Superior temporal gyrus (tissue), 1 donor: ENCODE results near the gene KCNQ1OT1.

Source experiments
- DNase-seq: peaks from one replicate; pipeline ENCODE4 v3.0.0-alpha.2; 2016; ENCODE audit errors: extremely low spot score

Gene KCNQ1OT1

DNA sequence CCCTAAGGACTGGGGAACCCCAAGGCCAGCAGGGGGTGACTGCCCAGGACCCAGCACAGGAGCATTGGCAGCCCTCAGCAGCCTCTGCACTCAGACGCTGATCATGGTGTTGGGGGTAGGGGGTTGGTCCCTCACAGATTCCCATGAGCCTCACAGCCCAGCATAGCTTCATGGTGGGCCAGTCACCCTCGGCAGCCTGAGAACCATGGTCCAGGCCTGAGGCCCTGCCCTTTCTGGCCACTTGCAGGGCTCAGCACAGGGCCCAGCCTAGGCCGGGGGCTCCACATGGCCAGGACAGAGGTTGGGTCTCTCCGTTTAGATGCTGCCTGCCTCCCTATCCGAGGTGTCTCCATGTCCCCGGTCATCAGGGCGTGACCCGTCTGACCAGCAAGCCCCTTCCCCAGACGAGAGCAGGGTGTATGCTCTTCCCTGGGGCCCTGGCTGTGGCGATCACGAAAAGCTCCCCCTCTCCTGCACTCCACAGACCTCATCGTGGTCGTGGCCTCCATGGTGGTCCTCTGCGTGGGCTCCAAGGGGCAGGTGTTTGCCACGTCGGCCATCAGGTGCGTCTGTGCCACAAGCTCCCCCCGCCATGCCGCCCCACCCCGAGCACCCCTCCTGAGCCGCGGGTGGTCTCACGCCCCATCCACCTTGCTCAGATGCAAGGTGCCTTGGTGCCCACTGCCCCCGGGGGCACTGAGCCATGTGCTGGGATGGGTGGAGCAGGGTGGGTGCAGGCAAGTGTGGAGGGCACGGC lies 128.8 kb downstream of the KCNQ1OT1 start:
- no peak for DNase-seq

DNA sequence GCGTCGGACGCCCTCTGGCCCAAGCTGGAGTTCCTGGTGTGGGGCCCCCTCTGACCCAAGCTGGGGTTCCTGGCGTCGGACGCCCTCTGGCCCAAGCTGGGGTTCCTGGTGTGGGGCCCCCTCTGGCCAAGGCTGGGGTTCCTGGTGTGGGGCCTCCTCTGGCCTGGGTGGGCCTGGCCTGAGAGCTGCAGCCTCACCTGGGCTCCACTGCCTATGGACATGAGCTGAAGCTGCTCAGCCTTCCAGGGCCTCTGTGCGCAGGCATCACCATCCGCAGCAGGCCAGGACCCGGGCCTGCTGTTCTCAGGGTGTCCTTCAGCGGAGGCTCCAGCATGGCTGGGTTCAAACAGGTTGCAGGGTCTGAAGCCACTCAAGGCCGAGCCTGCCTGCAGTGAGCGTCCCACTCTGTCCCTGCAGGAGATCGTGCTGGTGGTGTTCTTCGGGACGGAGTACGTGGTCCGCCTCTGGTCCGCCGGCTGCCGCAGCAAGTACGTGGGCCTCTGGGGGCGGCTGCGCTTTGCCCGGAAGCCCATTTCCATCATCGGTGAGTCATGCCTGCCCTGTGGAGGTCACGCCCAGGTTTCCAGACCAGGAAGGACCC lies 129.5 kb downstream of the KCNQ1OT1 start:
- no peak for DNase-seq

DNA sequence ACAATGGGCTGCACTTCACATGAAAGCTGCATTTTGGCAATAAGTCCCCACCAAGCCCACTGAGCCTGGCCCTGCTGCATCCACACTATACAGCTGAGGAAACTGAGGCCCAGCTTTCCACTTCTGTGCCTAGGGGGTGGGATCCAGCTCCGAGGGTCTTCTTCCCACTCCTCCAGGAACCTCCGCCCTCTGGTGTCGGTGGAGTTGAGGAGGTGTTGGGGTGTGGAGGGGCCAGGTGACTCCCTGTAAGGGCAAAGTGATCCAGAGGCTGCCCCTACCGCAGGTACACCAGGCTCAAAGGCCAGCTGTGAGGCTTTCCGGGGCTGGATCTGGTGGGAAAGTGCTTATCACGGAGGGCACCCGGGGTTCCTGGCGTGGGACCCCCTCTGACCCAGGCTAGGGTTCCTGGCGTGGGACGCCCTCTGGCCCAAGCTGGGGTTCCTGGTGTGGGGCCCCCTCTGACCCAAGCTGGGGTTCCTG lies 130.0 kb downstream of the KCNQ1OT1 start:
- DNase-seq = no peak

DNA sequence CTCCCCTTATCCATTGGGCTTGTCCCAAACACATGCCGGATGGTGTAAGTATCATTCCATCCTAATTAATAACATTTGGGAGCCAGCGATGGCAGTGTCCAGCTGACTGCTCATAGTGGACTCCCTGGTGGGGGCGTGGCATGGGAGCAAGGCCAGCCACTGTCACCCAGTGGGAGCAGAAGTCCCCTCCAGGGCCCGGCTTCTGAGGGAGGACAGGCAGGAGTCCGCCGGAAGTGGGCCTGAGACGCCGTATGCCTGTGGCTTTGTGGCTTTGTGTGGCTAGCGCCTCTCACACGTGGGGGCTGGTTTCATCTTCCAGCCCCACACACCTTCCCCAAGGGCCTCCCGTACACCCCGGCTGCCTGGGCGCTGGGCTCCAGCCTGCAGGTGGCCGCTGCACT lies 130.5 kb downstream of the KCNQ1OT1 start:
- no peak for DNase-seq

DNA sequence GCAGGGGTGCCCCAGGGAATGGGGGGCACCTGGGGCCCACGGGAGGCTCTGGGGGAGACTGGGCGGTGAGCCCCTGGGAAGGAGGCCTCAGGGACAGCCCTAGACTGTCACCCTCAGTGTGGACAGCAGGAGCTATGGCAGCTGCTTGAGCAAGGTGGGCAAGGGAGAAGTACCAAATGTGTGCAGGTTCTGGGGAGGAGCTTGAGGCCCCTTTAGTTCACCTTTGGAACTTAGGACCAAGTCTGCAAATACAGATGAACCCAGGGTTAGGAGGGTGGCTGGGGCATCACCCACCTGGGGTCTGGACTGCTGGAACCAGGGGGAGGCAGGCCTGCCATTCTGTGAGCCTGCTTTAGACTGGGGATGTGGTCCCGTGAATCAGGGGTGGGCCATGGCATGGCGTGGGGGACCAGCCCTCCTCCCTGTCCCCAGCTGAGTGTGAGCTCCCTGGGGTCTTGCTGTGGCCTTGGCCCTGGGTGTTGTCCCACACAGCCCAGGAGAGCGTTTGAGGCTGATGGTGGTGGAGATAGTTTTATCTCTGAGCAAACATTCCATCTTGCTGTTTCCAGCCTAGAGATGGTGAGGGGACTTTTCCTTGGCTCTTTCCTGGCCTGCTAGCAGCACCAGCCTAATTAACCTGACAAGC lies 132.6 kb downstream of the KCNQ1OT1 start:
- no peak for DNase-seq

DNA sequence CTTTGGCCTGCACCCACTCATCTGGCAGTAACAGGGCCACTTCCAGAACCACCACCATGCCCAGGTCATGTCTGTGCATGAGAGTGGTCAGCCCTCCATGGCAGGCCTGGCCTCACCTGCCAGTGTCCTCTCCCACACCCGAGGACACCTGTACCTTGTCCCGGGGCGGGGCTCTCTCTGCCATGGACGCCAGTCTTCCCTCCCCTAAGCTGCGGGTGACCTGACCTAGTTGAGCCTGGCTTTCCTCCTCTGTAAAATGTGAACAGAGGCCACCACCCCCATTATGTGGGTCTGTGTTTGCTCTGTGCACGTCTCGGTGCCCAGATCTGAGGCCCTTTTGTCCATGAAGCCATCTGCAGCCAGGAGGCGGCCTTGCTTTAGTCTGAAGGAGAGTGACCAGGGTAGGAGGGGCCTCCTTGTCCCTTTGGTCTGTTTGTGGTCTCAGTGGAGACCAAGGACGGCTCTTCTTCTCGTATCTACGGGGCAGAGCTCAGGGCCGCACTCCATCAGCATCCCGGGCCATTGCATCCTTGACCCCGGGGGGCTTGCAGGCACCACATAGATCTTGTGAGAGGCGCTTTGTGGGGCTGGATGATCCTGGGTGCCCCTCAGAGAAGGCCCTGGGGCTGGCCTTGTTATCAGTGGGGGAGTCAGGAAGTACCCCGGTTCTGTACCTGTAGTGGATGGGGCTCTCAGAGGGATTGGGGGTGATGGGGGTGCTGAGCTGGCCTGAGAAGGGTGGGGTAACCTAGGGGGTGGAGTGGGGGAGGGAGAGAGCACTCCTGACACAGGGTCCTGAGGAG lies 133.4 kb downstream of the KCNQ1OT1 start:
- no peak for DNase-seq

DNA sequence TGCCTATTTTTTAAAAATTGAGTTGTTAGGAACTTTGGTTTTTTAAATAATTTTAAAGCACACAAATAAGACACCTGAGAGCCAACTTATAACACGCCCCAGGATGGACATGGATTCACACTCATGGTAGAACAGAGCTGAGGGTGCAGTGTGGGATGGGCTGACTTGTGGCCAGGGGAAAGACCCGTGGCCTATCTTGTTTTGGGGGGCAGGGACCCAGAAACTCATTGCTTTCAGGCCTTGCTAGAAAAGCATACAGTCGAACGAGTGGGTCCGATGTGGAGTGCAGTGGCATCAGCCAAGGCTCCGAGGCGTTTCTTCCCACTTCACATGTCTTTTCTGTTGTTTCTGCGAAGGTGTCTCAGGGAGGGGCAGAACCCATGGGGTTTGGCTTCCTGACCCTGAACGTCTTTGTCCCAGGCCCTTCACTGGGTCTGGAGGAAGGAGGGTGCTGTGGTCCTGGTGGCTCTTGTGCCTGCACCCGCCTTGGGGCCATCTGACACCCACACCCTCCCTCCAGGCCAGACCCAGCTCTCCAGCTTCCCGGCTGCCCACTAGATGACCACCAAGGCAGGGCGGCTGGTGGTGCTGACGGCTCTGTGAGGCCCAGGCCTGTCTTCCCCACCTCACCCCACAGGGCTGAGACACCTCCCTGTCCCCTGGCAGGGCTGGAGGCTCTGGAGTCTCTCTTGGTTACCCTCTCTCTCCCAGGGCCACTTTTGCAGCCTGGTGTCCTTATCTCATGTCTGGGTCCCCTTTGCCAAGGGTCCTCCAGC lies 134.2 kb downstream of the KCNQ1OT1 start:
- no peak for DNase-seq

DNA sequence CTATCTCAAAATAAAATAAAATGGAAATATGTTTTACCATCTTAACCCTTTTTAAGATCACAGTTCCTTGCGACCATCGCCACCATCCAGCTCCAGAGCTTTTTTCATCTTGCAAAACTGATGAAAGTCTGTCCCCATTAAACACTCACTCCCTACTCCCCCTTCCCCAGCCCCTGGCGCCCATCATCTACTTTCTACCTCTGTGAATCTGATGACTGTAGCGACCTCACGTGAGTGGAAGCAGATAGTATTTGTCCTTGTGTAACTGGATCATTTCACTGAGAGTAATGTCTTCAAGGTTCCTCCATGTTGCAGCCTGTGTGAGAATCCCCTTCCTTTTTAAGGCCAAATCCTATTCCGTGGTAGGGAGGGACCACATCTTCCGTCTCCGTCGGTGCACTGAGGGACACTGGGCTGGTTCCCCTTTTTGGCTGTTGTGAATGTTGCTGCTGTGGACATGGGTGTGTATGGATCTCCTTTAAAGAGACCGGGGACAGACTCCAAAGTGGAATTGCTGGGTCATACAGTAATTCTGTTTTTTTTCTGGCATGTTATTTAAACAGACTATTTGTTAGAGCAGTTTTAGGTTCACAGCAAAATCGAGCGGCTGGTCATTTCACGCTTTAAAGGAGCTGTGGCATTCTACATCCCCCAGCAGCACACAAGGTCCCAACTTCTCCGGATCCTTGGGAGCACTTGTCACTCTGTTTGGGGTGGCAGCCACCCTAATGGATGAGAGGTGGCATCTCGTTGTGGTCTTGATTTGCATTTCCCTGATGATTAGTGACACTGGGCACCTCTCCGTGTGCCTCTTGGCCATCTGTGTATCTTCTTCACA lies 135.0 kb downstream of the KCNQ1OT1 start:
- DNase-seq = no peak

DNA sequence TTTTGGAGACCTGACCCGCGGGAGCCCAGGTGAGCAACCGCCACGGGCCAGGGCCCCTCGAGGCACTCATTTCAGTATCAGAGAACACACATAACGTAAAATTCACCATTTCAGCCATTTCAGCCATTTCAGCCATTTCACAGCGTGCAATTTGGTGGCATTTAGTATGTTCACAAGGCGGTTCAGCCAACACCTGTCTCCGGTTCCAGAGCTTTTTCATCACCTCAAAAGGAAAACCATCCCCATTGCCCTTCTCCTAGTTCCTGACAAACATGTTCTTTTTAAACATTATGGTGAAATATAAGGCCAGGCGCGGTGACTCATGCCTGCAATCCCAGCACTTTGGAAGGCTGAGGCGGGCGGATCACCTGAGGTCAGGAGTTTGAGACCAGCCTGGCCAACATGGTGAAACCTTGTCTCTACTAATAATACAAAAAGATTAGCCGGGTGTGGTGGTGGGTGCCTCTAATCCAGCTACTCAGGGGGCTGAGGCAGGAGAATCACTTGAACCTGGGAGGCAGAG lies 135.7 kb downstream of the KCNQ1OT1 start:
- no peak for DNase-seq

DNA sequence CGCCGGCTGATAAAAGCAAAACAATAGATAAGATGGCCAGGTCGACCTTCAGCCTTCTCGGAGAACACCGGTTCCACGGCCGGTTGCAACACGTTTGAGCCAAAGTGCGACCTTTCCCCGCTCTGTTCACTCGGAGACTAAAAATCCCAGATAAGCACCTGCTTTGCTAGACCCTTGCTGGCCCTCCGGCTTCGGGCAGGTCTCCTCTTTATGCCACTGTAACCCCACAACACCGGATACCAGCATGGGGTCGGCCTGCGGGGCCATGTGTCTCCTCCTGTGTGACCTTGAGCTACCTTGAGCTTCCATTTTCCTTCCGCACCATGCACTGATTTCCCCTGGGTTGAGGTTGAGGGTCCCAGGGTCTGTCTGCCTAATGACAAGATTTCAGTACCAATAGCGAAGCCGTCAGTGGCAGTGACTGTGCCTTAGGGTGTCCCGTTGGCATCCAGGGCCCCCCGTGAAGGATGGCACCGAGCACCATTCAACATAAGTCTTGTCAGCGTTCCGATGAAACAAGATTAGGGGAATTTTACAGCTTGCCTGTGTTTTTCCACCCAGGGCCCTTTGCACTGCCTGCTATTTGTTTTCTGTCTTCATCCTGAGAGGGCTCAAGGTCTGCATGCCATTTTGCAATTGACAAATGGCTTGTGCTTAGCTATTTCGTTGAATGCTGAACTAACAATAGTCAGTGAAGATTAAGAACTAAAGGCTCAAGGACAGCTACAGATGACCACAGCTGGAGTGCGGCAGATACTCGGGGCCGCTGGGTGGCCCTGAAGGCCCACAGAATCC lies 136.4 kb downstream of the KCNQ1OT1 start:
- no peak for DNase-seq

DNA sequence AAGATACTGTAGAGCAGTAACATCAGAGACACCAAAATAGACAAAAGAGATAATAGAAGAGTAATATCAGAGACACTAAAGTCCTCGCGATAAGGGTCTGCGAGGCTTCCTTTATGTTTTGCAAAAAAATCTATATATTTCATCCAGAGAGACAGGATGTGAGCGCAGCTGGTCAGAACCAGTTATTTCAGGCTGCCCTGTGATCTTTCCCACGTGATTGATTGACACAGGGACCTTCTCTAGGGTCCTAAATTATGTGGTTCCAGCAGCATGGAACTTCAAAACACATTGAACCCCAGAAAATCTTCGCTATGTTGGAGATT lies 136.9 kb downstream of the KCNQ1OT1 start:
- DNase-seq = no peak

DNA sequence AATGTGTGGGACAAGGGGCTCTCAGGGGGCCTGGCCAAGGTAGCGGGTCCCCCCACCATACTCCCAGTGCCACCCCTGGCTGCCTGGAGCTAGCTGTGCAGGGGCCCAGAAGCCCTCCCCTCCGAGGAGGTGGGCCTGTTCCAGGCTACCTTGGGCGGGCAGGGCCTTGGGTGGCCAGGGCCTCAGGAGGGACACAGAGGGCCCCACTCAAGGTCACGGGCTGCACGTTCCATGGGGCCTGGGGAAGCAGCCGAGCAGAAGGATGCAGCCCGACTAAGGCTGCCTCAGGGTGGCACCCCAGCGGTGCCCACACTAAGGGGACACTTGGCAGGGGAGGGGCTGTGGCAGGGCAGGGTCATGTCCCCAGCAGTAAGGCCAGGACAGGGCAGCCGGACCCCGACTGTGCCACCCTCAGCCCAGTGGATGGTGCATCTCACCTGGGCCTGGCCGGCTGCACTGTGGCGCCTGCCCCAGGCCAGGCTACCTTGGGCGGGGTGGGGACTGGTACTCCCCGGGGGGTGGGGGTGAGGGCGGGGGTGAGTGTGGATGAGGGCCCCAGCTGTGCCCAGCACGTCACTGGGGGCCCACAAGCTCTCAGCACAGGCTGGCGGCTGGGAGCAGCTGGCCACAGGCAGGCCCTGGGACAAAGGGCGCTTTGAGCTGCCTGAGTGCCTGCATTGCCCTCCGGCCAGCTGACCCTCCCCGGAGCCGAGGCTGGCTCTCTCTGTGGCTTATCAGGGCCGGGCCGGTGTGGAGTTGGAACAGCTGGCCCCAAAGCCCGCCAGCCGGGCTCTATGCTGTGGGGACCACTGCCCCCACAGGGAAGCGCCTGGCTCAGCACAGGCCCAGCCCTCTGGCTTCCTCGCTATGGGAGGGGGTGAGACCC lies 137.9 kb downstream of the KCNQ1OT1 start:
- peak; percentile 89 for DNase-seq

DNA sequence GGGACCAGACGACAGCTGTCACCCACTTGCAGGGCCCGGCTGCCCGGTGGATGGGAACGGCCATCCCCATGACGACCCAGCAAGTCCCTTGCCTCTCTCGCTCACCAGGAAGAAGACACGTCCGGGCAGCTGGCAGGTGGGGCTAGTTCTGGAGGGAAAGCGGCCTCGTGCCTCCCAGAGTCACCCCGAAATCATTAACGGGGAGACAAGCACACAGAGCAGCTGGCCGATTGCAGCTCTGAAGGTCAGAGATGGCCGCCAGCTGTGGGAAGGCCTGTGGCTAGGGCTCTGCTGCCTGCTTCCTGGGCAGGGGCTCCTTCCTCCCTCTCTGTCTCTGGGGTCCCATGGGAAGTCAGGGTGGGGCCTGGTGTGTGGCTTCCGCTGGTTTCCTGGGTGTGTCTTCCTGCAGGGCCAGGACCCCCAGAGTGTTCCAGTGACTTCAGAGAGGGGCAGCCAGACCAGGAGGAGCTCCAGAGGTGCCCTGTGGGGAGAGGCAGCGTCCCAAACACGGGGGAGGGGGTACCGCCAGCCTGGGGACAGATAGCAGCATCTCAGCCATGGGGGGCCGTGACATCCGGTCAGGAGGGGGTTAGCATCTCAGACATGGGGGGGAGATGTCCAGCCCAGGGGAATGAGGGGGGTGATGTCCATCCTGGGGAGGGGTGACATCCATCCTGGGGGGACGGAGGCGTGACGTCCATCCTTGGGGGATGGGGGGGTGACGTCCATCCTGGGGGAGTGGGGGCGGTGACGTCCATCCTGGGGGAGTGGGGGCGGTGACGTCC lies 140.1 kb downstream of the KCNQ1OT1 start:
- no peak for DNase-seq

DNA sequence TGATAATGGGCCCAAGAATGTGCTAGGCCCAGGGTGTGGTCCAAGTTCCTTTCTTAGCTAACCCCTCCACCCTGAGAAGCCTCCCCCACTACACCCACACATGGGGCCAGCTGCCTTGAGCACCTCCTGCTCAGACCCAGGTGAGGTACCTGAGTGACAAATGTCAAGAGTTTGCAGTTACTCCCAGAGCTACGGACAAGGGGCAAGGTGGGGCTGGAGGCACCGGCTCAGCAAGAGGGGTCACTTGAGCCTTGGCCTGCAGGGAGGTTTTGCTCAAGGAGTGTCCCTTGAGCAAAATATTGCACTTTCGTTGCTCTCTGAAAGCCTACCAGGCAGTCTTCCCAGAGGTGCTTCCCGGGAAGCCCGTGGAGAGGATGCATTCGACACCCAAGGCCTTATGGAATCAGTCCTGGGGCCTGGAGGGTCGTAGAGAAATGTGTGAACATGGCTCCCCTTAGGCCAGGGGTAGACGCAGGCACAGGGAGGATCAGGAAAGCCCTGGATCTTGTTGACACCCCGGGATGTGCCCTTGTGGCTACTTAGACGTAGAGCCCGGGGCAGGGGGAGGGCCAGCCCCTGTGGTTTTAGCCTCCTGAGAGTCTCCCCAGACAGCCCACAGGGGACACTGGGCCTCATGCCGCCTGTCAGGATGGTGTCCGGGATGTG lies 140.8 kb downstream of the KCNQ1OT1 start:
- DNase-seq = no peak

DNA sequence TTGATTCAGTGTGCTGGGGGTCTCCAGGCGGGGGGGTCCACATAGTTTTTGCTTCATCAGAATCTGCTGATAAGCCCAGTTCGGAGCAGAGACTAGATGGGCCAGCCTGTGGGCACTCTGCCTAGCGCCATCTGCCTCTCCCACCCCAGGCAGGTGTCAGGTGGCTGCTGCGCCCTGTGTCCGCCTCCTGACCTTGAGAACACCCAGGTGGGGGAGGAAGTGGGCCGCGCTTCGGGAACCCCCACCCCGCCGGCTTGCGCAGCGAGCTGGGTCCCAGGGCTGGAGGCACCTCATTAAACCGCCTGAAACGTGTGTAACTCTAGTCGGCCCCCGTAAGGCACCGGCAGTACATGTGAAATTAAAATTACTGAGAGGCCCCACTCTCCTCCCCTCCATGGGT lies 141.4 kb downstream of the KCNQ1OT1 start:
- no peak for DNase-seq
